ENCODE measurements around the gene PRR19. TPM values are rescaled to one million over a fixed set of nuclear protein-coding genes. Genes with fewer than 3 reads are reported as not detected.

Gene PRR19
- total RNA-seq (2014; rRNA removed; shearing (Covaris generic)) (1.4 TPM in 1 of 2 replicates, not detected in the other), total RNA-seq (2022) (0.40 and 0.70 TPM in 2 replicates), Bru-seq, nascent RNA (percentile 22 among the genes with signal in this experiment), BruChase-seq, experiment 1, labeled RNA remaining after a 6-hour chase (percentile 18 among the genes with signal in this experiment), BruChase-seq, experiment 2, labeled RNA remaining after a 2-hour chase (percentile 27 among the genes with signal in this experiment)
- long read RNA-seq, partial matches to known transcripts = 0 of 2 reads
- long read RNA-seq, other reads (novel, unspliced or antisense) = 0 of 2 reads

- peak; percentile 50 for DNase-seq (ENCODE audit: low spot score)
- Histone ChIP-seq H2AFZ (ENCODE audit: low read length) (peak within 1 kb of the TSS; percentile 79), H3K4me1 (ENCODE audit: insufficient read depth, low read length, poor library complexity, severe bottlenecking) (peaks cover 15% of the 10 kb centered on the region), H3K4me3 (ENCODE audit: low read depth, low read length, poor library complexity, severe bottlenecking) (peak within 1 kb of the TSS; percentile 88), H3K9me2 (ENCODE audit: insufficient read depth, low read length) (no peaks in the 10 kb centered on the region), H3K36me3 (ENCODE audit: insufficient read depth, low read length) (peaks cover 5% of the 10 kb centered on the region; the same call in 1 of the 2 replicates), H3K79me2 (ENCODE audit: insufficient read depth, low read depth, low read length) (peaks cover 4% of the 10 kb centered on the region; the same call in 1 of the 2 replicates), H3K4me2 (ENCODE audit: low read length) (peak within 1 kb of the TSS; percentile 94), H3K27ac (ENCODE audit: low read depth, low read length, poor library complexity, severe bottlenecking) (peak within 1 kb of the TSS; percentile 49), H3K9me3 (ENCODE audit: low read length) (no peaks in the 10 kb centered on the region), H4K20me1 (ENCODE audit: insufficient read depth, low read length) (no peaks in the 10 kb centered on the region)
- CTCF ChIA-PET (ENCODE audit: unreplicated experiment) = no interaction called here
- POLR2A ChIA-PET = interaction anchor here (1.0 kb wide), 1 partner anchor 21 kb away, joined by 5 read pairs; no protein-coding TSS in a partner anchor
- no TSS peak for BruUV-seq (replicated peaks)
- intact Hi-C loops (cut with micrococcal nuclease; ENCODE audit: unreplicated experiment) = loop anchor here (1.0 kb wide), 1 partner anchor 15 kb away; no protein-coding TSS in a partner anchor
- no peak for TF ChIP-seq CTCF (conservative IDR thresholded peaks at IDR 0.05; ENCODE audit: low read length)
- TF ChIP-seq EZH2phosphoT487 (IDR thresholded peaks at IDR 0.05; ENCODE audit: borderline replicate concordance, low read depth, low read length) = no peak
Observed at GRCh38 chr19:42301646-42302203, at the start of gene PRR19. TSS of gene PRR19 (plus strand) at chr19:42302132. CDS start at chr19:42309585, 7,453 bp downstream.

- H3K4me3 ChIP-seq (ENCODE audit: low read depth, low read length, poor library complexity, severe bottlenecking) = peak overlapping the region; percentile 99
- H3K9me2 ChIP-seq (ENCODE audit: insufficient read depth, low read length) = no peaks in the 10 kb centered on the region
- H3K4me1 ChIP-seq (ENCODE audit: insufficient read depth, low read length, poor library complexity, severe bottlenecking) = peaks cover 25% of the 10 kb centered on the region
- H4K20me1 ChIP-seq (ENCODE audit: insufficient read depth, low read length) = no peaks in the 10 kb centered on the region; the same call in 1 of the 2 replicates
- ChIA-PET CTCF (ENCODE audit: unreplicated experiment) (no interaction called here), POLR2A (interaction anchor here (0.6 to 0.7 kb wide), 2 partner anchors 9 to 10 kb away, joined by 3 read pairs; no protein-coding TSS in a partner anchor)
- no peak for TF ChIP-seq EZH2phosphoT487 (IDR thresholded peaks at IDR 0.05; ENCODE audit: borderline replicate concordance, low read depth, low read length)
- no peak for TF ChIP-seq CTCF (conservative IDR thresholded peaks at IDR 0.05; ENCODE audit: low read length)
- peak overlapping the region; percentile 87 for H3K4me2 ChIP-seq (ENCODE audit: low read length)
- peaks cover 15% of the 10 kb centered on the region for H3K36me3 ChIP-seq (ENCODE audit: insufficient read depth, low read length)
- peak overlapping the region; percentile 42 for H3K27ac ChIP-seq (ENCODE audit: low read depth, low read length, poor library complexity, severe bottlenecking)
- no peak overlapping the region for H2AFZ ChIP-seq (ENCODE audit: low read length)
- TSS peak; percentile 48 for BruUV-seq (replicated peaks)
- H3K79me2 ChIP-seq (ENCODE audit: insufficient read depth, low read depth, low read length) = peaks cover 28% of the 10 kb centered on the region; the same call in 1 of the 2 replicates
- no peak for DNase-seq (ENCODE audit: low spot score)
- no peaks in the 10 kb centered on the region for H3K9me3 ChIP-seq (ENCODE audit: low read length)
- intact Hi-C loops (cut with micrococcal nuclease; ENCODE audit: unreplicated experiment) = no loop called here
Observed at GRCh38 chr19:42252365-42253244, 49.3 kb upstream of the PRR19 start.
